ENCODE data around the gene DDX27.

DNA sequence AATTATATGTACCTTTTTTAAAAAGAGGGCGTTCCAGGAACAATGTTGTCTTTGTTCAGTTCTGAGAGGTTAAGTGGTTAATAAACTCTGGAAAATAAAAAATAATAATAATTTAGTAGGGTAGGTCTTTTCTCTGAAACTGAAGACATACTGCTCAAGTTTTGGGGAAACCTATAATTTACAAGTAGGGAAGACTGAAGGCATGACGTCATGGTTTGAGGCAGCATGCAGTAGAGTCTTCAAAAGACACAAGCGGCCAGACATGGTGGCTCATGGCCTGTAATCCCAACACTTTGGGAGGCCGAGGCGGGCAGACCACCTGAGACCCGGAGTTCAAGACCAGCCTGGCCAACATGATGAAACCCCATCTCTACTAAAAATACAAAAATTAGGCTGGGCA lies 45.0 kb upstream of the DDX27 start:
- TF ChIP-seq, protein P1, sequence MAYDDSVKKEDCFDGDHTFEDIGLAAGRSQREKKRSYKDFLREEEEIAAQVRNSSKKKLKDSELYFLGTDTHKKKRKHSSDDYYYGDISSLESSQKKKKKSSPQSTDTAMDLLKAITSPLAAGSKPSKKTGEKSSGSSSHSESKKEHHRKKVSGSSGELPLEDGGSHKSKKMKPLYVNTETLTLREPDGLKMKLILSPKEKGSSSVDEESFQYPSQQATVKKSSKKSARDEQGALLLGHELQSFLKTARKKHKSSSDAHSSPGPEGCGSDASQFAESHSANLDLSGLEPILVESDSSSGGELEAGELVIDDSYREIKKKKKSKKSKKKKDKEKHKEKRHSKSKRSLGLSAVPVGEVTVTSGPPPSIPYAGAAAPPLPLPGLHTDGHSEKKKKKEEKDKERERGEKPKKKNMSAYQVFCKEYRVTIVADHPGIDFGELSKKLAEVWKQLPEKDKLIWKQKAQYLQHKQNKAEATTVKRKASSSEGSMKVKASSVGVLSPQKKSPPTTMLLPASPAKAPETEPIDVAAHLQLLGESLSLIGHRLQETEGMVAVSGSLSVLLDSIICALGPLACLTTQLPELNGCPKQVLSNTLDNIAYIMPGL (CRISPR knock-in tag; IDR thresholded peaks at IDR 0.05; ENCODE audit: borderline replicate concordance in 1 of 2, low read depth in 1 of 2), result no peak
- TF ChIP-seq ZNF549 (CRISPR knock-in tag; IDR thresholded peaks at IDR 0.05), result no peak
- TF ChIP-seq EZH2 (conservative IDR thresholded peaks at IDR 0.05; ENCODE audit: low read depth, low read length), result no peak
- no peak for TF ChIP-seq KAT7 (CRISPR knock-in tag; IDR thresholded peaks at IDR 0.05; ENCODE audit: borderline replicate concordance)
- TF ChIP-seq NR1H2 (CRISPR knock-in tag; IDR thresholded peaks at IDR 0.05; ENCODE audit: borderline replicate concordance, low read depth), result no peak
- TF ChIP-seq, protein P2, sequence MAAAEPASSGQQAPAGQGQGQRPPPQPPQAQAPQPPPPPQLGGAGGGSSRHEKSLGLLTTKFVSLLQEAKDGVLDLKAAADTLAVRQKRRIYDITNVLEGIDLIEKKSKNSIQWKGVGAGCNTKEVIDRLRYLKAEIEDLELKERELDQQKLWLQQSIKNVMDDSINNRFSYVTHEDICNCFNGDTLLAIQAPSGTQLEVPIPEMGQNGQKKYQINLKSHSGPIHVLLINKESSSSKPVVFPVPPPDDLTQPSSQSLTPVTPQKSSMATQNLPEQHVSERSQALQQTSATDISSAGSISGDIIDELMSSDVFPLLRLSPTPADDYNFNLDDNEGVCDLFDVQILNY (CRISPR knock-in tag; conservative IDR thresholded peaks at IDR 0.05), result no peak
- TF ChIP-seq, protein P3, sequence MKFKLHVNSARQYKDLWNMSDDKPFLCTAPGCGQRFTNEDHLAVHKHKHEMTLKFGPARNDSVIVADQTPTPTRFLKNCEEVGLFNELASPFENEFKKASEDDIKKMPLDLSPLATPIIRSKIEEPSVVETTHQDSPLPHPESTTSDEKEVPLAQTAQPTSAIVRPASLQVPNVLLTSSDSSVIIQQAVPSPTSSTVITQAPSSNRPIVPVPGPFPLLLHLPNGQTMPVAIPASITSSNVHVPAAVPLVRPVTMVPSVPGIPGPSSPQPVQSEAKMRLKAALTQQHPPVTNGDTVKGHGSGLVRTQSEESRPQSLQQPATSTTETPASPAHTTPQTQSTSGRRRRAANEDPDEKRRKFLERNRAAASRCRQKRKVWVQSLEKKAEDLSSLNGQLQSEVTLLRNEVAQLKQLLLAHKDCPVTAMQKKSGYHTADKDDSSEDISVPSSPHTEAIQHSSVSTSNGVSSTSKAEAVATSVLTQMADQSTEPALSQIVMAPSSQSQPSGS (CRISPR knock-in tag; IDR thresholded peaks at IDR 0.05), result no peak
- TF ChIP-seq, protein P4, sequence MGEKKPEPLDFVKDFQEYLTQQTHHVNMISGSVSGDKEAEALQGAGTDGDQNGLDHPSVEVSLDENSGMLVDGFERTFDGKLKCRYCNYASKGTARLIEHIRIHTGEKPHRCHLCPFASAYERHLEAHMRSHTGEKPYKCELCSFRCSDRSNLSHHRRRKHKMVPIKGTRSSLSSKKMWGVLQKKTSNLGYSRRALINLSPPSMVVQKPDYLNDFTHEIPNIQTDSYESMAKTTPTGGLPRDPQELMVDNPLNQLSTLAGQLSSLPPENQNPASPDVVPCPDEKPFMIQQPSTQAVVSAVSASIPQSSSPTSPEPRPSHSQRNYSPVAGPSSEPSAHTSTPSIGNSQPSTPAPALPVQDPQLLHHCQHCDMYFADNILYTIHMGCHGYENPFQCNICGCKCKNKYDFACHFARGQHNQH (CRISPR knock-in tag; IDR thresholded peaks at IDR 0.05), result no peak
- TF ChIP-seq SNRNP70 (IDR thresholded peaks at IDR 0.05; ENCODE audit: low read depth, low read length), result no peak
- no peak for TF ChIP-seq ZNF33A (CRISPR knock-in tag; IDR thresholded peaks at IDR 0.05; ENCODE audit: borderline replicate concordance)
- TF ChIP-seq, protein P5, sequence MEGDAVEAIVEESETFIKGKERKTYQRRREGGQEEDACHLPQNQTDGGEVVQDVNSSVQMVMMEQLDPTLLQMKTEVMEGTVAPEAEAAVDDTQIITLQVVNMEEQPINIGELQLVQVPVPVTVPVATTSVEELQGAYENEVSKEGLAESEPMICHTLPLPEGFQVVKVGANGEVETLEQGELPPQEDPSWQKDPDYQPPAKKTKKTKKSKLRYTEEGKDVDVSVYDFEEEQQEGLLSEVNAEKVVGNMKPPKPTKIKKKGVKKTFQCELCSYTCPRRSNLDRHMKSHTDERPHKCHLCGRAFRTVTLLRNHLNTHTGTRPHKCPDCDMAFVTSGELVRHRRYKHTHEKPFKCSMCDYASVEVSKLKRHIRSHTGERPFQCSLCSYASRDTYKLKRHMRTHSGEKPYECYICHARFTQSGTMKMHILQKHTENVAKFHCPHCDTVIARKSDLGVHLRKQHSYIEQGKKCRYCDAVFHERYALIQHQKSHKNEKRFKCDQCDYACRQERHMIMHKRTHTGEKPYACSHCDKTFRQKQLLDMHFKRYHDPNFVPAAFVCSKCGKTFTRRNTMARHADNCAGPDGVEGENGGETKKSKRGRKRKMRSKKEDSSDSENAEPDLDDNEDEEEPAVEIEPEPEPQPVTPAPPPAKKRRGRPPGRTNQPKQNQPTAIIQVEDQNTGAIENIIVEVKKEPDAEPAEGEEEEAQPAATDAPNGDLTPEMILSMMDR (CRISPR knock-in tag; IDR thresholded peaks at IDR 0.05), result no peak
